Tibial nerve (tissue), 4 donors: ENCODE data around the gene ZNF274.

ENCODE experiments used
- CTCF ChIP-seq, 5 experiments: fragments of 200-600 bp in 3 of 5; fragments of 450-650 bp in 2 of 5; sonication (generic) in 3 of 5; IDR thresholded peaks; one replicate each; pipeline ENCODE4 v1.5.1; 2016 to 2019; ENCODE audit warnings: antibody characterized with exemption in 5 of 5, mild to moderate bottlenecking in 3 of 5, moderate library complexity in 2 of 5
- EP300 ChIP-seq, 2 donors: sonication (generic); formaldehyde crosslinking; IDR thresholded peaks; one replicate each; pipeline ENCODE4 v1.6.1; 2017; ENCODE audit warnings: antibody characterized with exemption in 2 of 2, mild to moderate bottlenecking in 1 of 2
- POLR2A ChIP-seq, 2 donors: fragments of 450-650 bp; IDR thresholded peaks; one replicate each; pipeline ENCODE4 v1.6.1; 2017; ENCODE audit warnings: antibody characterized with exemption in 2 of 2, mild to moderate bottlenecking in 2 of 2, moderate library complexity in 2 of 2

- TF ChIP-seq CTCF (IDR thresholded peaks at IDR 0.05) (no peak), EP300 (IDR thresholded peaks at IDR 0.05) (no peak), POLR2A (IDR thresholded peaks at IDR 0.05) (no peak)
Measured at GRCh38 chr19:58218899-58219298, 36.0 kb downstream of the ZNF274 start.
